Cerebellar cortex (tissue), 1 donor: ENCODE measurements around the gene FRMD5.

Experiments
- DNase-seq: peaks from one replicate; pipeline ENCODE4 v3.0.0-alpha.2; 2015; ENCODE audit warnings: low spot score

FRMD5 gene

GRCh38 chr15:43927203-43927602 is 267.9 kb downstream of the FRMD5 start:
- no peak for DNase-seq

DNA sequence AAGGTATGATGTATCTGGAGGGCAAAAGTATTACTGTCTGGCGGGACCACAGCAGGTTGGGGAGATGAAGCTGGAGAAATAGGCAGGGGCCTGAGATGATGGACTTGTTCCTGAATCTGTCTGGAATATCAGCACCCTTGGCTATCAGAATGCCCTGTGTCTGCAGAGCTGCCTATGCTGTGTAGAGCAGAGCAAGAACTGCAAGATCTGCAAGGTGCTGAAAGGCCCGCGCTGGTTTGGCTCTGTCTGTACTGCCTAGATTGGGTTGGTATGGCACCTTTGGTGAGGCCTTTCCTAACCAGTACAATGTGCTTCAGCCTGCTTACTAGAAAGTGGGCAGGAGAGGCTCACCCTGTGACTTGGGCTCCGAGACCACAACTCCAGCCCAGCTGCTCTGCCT is 271.5 kb downstream of the FRMD5 start:
- no peak for DNase-seq

GRCh38 chr15:43922021-43922420 is 273.1 kb downstream of the FRMD5 start:
- no peak for DNase-seq

- peak; percentile 79 for DNase-seq
Observed at GRCh38 chr15:43920815-43921214, 274.3 kb downstream of the FRMD5 start.

DNA sequence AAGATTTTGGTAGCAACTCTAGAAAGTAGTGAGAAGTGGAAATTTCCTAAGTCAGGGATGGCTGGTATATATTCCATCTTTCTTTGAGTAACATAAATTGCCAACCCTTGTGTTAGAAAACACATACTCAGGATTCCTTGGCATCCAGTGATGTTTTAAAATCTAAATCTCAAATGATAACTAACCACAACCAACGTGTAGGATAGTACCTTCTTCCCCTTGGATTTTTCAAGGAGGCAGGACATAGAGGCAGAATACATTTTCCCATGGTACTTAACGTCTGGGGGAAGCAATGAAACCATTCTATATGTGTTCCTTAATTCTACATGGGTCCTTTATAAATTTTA is 274.8 kb downstream of the FRMD5 start:
- no peak for DNase-seq

DNA sequence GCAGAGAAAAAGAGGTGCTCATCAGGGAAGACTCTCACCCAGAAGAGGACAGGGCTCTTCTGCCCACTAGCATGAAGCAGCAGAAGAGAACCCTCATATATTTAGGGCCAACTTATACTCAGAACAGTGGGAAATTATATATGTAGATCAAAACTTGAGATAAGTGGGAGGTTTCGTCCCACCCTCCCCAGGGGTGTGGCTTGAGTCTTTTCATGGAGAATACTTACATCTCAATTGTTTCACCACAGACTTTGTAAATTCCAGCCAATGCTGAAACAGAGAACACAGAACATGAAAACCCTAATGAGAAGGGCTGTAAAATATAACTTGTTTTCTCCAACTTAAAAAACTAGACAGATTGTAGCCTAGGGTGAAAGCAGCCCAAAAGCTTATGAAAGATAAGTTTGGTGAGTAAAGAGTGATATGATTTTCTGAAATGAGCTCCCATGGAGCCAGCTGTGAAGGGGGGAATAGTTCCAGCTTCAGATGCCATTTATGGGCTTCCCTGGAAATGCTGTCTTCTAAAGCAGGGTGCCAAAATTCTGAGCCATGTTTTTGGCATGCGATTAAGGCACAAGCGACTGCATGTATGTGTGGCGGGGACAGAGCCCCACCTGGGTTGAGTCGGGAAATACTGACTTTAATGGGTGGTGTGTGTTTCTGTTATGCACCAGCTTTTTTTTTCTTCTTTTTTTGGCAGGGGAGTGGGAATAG is 275.4 kb downstream of the FRMD5 start:
- DNase-seq = no peak

GRCh38 chr15:43918717-43919116 is 276.4 kb downstream of the FRMD5 start:
- DNase-seq = no peak

GRCh38 chr15:43916326-43916660 is 278.8 kb downstream of the FRMD5 start:
- no peak for DNase-seq

- DNase-seq = peak; percentile 15
Observed at GRCh38 chr15:43915631-43916325, 279.3 kb downstream of the FRMD5 start.

- no peak for DNase-seq
Observed at GRCh38 chr15:43913941-43914340, 281.1 kb downstream of the FRMD5 start.

DNA sequence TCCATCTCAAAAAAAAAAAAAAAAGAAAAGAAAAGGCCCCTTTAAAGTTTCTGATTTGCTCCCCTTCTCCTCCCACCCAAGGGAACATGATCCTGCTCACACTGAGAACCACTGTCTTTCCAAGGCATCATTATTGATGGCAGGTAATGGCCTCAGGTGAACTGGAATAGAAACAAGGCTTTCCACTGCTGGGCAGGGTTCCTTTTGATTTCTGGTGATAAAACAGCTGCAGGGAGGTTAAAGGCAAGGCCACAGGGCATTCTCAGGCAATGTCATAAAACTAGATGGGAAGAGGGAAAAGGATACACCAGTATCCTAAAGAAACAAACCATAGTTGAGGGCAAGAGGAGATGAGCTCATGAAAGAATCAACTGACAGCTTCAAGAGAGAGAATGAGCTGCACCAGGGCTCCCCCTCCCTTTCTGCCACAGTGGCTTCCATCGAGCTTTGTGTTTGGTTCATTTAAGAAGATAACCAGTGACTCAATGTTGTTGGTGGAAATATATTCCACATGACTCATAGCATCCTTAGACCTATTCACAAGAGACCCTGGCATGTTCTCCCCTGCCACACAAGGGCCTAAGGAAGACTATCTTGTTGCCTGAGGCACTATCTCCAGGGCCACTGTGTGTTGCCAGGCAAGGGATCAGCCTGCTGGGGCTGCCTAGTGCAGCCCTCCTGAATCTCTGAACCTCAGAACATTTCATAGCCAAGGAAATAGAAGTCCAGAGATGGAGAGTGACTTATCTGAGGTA is 281.9 kb downstream of the FRMD5 start:
- DNase-seq = no peak

DNA sequence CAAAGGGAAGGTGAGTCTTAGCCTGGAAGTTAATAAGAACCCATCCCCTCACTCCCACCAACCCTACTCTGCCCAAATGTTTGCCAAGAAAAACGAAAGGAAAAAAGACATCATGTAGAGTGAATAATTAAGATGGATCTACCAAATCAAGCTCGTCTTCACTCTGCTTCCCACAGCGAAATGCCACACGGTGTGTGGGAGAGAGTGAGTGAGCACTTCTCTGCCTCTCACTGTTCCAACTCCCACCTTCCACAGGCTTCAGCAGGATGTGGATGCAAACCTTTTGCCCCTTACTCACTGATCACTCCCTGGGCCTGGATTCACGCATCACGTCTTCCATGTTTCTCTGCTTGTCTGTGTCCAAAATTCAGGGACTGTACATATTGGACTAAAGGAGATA is 282.9 kb downstream of the FRMD5 start:
- no peak for DNase-seq

- peak; percentile 68 for DNase-seq
Observed at GRCh38 chr15:43911235-43911781, 283.8 kb downstream of the FRMD5 start.

DNA sequence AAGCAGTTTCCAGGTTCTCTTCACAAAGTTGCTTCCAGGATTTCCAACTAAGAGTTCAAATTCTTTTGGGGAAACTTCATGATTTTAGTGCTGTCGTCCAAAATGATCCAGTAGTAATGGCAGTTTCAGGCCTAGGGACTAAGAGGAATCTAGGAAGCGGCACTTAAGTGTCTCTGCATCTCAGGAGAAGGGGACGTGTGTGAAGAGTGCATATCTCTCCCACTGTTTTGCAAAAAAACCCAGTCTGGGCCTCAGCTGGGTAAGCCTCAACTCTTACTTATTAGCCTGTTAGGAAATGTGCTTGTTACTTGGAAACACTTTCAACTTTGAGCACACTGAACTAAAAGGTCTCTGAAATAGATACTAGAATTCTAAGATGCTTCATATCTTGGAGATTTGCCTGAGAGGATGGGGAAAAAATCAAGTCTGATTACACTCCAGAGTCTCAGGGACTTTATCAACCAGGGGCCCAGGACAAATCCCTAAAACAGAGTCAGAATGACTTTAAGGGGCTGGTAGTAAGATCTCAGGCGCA is 286.5 kb downstream of the FRMD5 start:
- no peak for DNase-seq

DNA sequence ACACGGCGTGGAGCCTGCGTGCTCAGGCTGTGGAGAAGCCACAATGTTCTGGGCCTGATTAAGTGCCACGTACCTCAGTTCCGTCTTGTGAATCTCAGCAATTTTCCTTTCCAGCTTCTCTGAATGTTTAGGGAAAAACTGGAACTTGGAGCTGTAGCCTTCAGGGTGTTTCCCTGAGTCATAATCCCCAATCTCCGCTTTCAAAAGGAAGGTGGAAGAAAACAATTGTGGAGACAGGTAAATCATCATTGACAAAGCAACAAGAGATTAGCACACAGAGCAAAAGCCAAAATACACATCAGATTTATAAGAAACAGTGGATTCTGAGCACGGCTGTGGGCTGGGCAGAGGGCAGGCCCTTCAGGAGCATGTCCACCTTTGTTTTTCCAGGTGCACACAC is 289.3 kb downstream of the FRMD5 start:
- DNase-seq = no peak

GRCh38 chr15:43903864-43904290 is 291.2 kb downstream of the FRMD5 start:
- peak; percentile 65 for DNase-seq

GRCh38 chr15:43901495-43901894 is 293.6 kb downstream of the FRMD5 start:
- no peak for DNase-seq

GRCh38 chr15:43900996-43901395 is 294.1 kb downstream of the FRMD5 start:
- no peak for DNase-seq

DNA sequence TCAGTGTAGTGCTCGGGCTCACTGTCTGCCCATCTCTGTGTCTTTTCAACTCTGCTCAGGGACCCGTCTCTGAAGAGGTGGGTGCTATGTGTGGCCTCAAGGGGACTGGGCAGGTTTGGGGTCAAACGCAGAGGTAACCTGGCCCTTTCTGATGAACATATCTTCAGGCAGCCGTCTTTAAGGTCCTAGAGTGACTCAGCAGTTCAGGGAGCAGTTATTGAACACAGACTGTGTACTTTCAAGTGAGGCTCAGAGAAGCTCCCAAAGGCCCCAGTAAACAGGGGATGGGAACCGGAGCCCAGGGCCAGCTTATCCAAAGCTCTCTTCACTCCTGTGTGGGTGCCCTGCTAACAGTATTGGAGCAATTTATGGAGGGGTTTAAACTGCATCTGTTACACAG is 295.1 kb downstream of the FRMD5 start:
- no peak for DNase-seq

- DNase-seq = no peak
Observed at GRCh38 chr15:43898891-43899290, 296.2 kb downstream of the FRMD5 start.

- DNase-seq = no peak
Observed at GRCh38 chr15:43896543-43896942, 298.5 kb downstream of the FRMD5 start.

GRCh38 chr15:43895586-43895985 is 299.5 kb downstream of the FRMD5 start:
- no peak for DNase-seq

- DNase-seq = no peak
Observed at GRCh38 chr15:43893956-43894355, 301.1 kb downstream of the FRMD5 start.
